Spleen (tissue), 11 donors: ENCODE measurements around the gene PRUNE2. TPM values are rescaled to one million over a fixed set of nuclear protein-coding genes. Genes with fewer than 3 reads are reported as not detected.

ENCODE experiments used
- DNase-seq: peaks from one replicate; pipeline ENCODE4 v3.0.0-alpha.2; 2020
- H3K27ac ChIP-seq, 8 donors: fragments of 200-600 bp; sonication (generic) in 7 of 8; 1 replicate in 4 of 8; 2 replicates in 4 of 8; pipeline versions ENCODE4 v1.5.0 to v1.8.0; 2016 to 2021; ENCODE audit warnings: inconsistent platforms in 4 of 8, mild to moderate bottlenecking in 4 of 8, moderate library complexity in 1 of 8
- H3K27me3 ChIP-seq, 7 donors: fragments of 200-600 bp; sonication (generic) in 6 of 7; replicated peaks in 1 of 7; 1 replicate in 4 of 7; 2 replicates in 3 of 7; pipeline versions ENCODE4 v1.5.0 to v1.8.0; 2016 to 2021; ENCODE audit warnings: inconsistent platforms in 3 of 7, mild to moderate bottlenecking in 1 of 7
- H3K36me3 ChIP-seq, 6 donors: fragments of 200-600 bp; sonication (generic) in 5 of 6; 1 replicate in 4 of 6; 2 replicates in 2 of 6; pipeline versions ENCODE4 v1.5.0 to v1.8.0; 2016 to 2021; ENCODE audit warnings: inconsistent platforms in 2 of 6
- H3K4me1 ChIP-seq, 6 donors: fragments of 200-600 bp; sonication (generic) in 5 of 6; 1 replicate in 3 of 6; 2 replicates in 3 of 6; pipeline versions ENCODE4 v1.5.0 to v1.8.0; 2016 to 2021; ENCODE audit warnings: inconsistent platforms in 3 of 6
- H3K4me3 ChIP-seq, 8 donors: fragments of 200-600 bp; sonication (generic) in 7 of 8; 1 replicate in 4 of 8; 2 replicates in 4 of 8; pipeline versions ENCODE4 v1.5.0 to v1.8.0; 2016 to 2021; ENCODE audit warnings: inconsistent platforms in 4 of 8, mild to moderate bottlenecking in 4 of 8, moderate library complexity in 2 of 8
- H3K9me3 ChIP-seq, 8 donors: fragments of 200-600 bp; sonication (generic) in 7 of 8; 1 replicate in 4 of 8; 2 replicates in 4 of 8; pipeline versions ENCODE4 v1.5.0 to v1.8.0; 2016 to 2021; ENCODE audit warnings: inconsistent platforms in 4 of 8
- POLR2A ChIP-seq, 3 donors: fragments of 450-650 bp; IDR thresholded peaks; one replicate each; pipeline ENCODE4 v1.5.1; 2017; ENCODE audit warnings: antibody characterized with exemption in 3 of 3, mild to moderate bottlenecking in 1 of 3
- POLR2AphosphoS5 ChIP-seq, 3 donors: sonication (generic); formaldehyde crosslinking; IDR thresholded peaks; one replicate each; pipeline ENCODE4 v1.5.1; 2017; ENCODE audit warnings: antibody characterized with exemption in 3 of 3
- WGBS, 5 donors: extraction: QIAGEN DNeasy Blood & Tissue Kit in 3 of 5; methylation state at CpG; one replicate each; pipeline versions ENCODE4 v1.1.5 to v1.1.7; 2013 to 2018; 5-methylcytosine and 5-hydroxymethylcytosine counted together
- intact Hi-C: fragments of 100-400 bp; cut with DNase I; formaldehyde crosslinking; loops from one replicate; pipeline ENCODE4 v1.15.0; 2023; ENCODE audit warnings: low total_unique reads
- polyA plus RNA-seq, 3 donors: library from polyadenylated mRNA; stranded (reverse); fragments of 200-250 nt; gene quantifications; one replicate each; pipeline ENCODE4 v1.2.1, GENCODE V29; 2013
- total RNA-seq, 7 donors: library from RNA; depleted of rRNA in 3 of 7; stranded (reverse); fragments of >200 nt in 3 of 7; fragmentation: NEBNext Ultra II Directional in 4 of 7; extraction: Animal tissue kit (Norgen Biotek cat#: 25700) in 4 of 7; gene quantifications; one replicate each; pipeline versions ENCODE4 v1.1.0 to v1.2.1, GENCODE V29; 2016 to 2021
- TF ChIP-seq, protein P1 (sequence below), 11 experiments: fragments of 200-600 bp in 7 of 11; fragments of 450-650 bp in 4 of 11; sonication (generic) in 4 of 11; IDR thresholded peaks in 8 of 11; conservative IDR thresholded peaks in 3 of 11; 1 replicate in 7 of 11; 2 replicates in 4 of 11; pipeline versions ENCODE4 v1.4.0 to v1.8.0; 2016 to 2021; ENCODE audit warnings: antibody characterized with exemption in 11 of 11, inconsistent platforms in 4 of 11, mild to moderate bottlenecking in 1 of 11
- donor health status: healthy with polysubstance abuse.
- donor health status: DM: no; HTN: no; CAD: no; lungs with moderate emphysema.
- donor health status: DM: no; HTN: no; CAD: no.
- donor health status: Bipolar disorder and iron deficiency.
- donor health status: healthy.
- donor health status: DM: no; HTN: no; CAD: no.
- donor health status: DM: yes; HTN: yes; CAD: no.

PRUNE2 gene
- total and polyA plus RNA-seq, 10 donors = 3.3 to 23.6 (median 14.0) TPM

GRCh38 chr9:76638001-76638400 lies 267.9 kb downstream of the PRUNE2 start:
- DNase-seq = no peak
- peaks cover 0 to 7% (median 0%) of the 10 kb centered on the region in 6 donors for H3K36me3 ChIP-seq
- peaks cover 0 to 33% (median 11%) of the 10 kb centered on the region in 6 donors for H3K4me1 ChIP-seq
- intact Hi-C loops = no loop called here
- 85 to 94% (median 91%) methylated on average over 4 of the region's 4 CpGs for WGBS, 5 donors
- no peaks in the 10 kb centered on the region for H3K27me3 ChIP-seq
- no peak overlapping the region for H3K4me3 ChIP-seq
- TF ChIP-seq POLR2AphosphoS5 (IDR thresholded peaks at IDR 0.05) (no peak), POLR2A (IDR thresholded peaks at IDR 0.05) (no peak)
- TF ChIP-seq, protein P1, sequence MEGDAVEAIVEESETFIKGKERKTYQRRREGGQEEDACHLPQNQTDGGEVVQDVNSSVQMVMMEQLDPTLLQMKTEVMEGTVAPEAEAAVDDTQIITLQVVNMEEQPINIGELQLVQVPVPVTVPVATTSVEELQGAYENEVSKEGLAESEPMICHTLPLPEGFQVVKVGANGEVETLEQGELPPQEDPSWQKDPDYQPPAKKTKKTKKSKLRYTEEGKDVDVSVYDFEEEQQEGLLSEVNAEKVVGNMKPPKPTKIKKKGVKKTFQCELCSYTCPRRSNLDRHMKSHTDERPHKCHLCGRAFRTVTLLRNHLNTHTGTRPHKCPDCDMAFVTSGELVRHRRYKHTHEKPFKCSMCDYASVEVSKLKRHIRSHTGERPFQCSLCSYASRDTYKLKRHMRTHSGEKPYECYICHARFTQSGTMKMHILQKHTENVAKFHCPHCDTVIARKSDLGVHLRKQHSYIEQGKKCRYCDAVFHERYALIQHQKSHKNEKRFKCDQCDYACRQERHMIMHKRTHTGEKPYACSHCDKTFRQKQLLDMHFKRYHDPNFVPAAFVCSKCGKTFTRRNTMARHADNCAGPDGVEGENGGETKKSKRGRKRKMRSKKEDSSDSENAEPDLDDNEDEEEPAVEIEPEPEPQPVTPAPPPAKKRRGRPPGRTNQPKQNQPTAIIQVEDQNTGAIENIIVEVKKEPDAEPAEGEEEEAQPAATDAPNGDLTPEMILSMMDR (IDR thresholded peaks at IDR 0.05 in 8 of 11, conservative IDR thresholded peaks at IDR 0.05 in 3 of 11) = no peak
- peak overlapping the region in 4 of 8 donors; percentile 12 to 69 (median 41) for H3K27ac ChIP-seq
- H3K9me3 ChIP-seq = no peaks in the 10 kb centered on the region

GRCh38 chr9:76637416-76637815 lies 268.5 kb downstream of the PRUNE2 start:
- Histone ChIP-seq H3K4me1 (peaks cover 0 to 27% (median 5%) of the 10 kb centered on the region in 6 donors), H3K9me3 (no peaks in the 10 kb centered on the region), H3K36me3 (peaks cover 0 to 11% (median 0%) of the 10 kb centered on the region in 6 donors), H3K4me3 (no peak overlapping the region), H3K27ac (peak overlapping the region in 4 of 8 donors; percentile 12 to 69 (median 41)), H3K27me3 (no peaks in the 10 kb centered on the region)
- 52 to 90% (median 61%) methylated on average over 2 of the region's 2 CpGs for WGBS, 5 donors
- no peak for DNase-seq
- intact Hi-C loops = no loop called here
- TF ChIP-seq POLR2AphosphoS5 (IDR thresholded peaks at IDR 0.05) = no peak
- TF ChIP-seq, protein P1 (IDR thresholded peaks at IDR 0.05 in 8 of 11, conservative IDR thresholded peaks at IDR 0.05 in 3 of 11) = no peak
- TF ChIP-seq POLR2A (IDR thresholded peaks at IDR 0.05) = no peak

DNA sequence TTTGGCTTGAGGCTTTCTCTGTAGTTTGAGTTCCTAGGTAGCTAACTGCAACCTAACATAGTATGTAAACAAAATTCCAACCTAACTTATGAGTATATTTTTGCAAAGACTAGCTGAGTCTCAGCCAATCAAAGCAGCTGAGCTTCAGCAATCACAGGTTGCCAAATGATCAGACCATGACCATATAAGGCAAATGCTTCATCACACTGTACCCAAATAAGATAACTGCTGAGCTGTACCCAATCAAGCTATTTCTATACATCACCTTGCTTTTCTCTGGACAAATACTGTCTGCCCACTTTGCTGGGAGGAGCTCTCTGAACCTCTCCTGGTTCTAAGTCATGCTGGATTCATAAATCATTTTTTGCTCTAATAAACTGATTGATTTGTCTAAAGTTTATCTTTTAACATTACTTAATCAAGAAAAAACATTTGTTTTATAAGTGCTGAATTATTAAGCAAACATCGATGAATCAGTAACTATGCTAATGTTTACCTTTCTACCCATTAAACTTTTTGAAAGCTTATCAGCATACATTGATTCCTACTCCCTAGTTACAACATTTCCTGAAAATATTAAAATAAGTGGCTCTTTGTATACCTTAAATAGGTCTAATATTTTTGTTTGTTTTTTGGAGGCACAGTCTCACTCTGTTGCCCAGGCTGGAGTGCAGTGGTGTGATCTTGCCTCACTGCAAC lies 271.4 kb downstream of the PRUNE2 start:
- 94 to 100% (median 98%) methylated on average over 1 of the region's 1 CpG for WGBS, 5 donors
- TF ChIP-seq POLR2A (IDR thresholded peaks at IDR 0.05) (no peak), POLR2AphosphoS5 (IDR thresholded peaks at IDR 0.05) (no peak)
- TF ChIP-seq, protein P1 (IDR thresholded peaks at IDR 0.05 in 8 of 11, conservative IDR thresholded peaks at IDR 0.05 in 3 of 11) = no peak
- no peaks in the 10 kb centered on the region for H3K27me3 ChIP-seq
- H3K36me3 ChIP-seq = peaks cover 0 to 30% (median 0%) of the 10 kb centered on the region in 6 donors
- no peak for DNase-seq
- H3K4me1 ChIP-seq = peaks cover 0 to 29% (median 0%) of the 10 kb centered on the region in 6 donors
- no peak overlapping the region for H3K4me3 ChIP-seq
- H3K27ac ChIP-seq = peak overlapping the region in 2 of 8 donors; percentile 14 to 64
- no peaks in the 10 kb centered on the region for H3K9me3 ChIP-seq
- intact Hi-C loops = no loop called here

GRCh38 chr9:76630916-76631315 lies 275.0 kb downstream of the PRUNE2 start:
- intact Hi-C loops = no loop called here
- Histone ChIP-seq H3K27ac (no peak overlapping the region), H3K4me3 (no peak overlapping the region), H3K27me3 (no peaks in the 10 kb centered on the region), H3K9me3 (no peaks in the 10 kb centered on the region), H3K36me3 (peaks cover 0 to 30% (median 0%) of the 10 kb centered on the region in 6 donors), H3K4me1 (peaks cover 0 to 54% (median 11%) of the 10 kb centered on the region in 6 donors)
- 80 to 88% (median 84%) methylated on average over 3 of the region's 3 CpGs for WGBS, 5 donors
- no peak for DNase-seq
- no peak for TF ChIP-seq POLR2A (IDR thresholded peaks at IDR 0.05)
